Mesendoderm (in vitro differentiated cells): ENCODE data around the gene BLOC1S5.

Experiments
- DNase-seq: peaks from one replicate; pipeline ENCODE4 v3.0.0; 2013
- H2AK5ac ChIP-seq: 2 replicates; pipeline ENCODE4 v1.6.1; 2013; ENCODE audit warnings: low read length, inconsistent platforms
- H2BK120ac ChIP-seq: 2 replicates; pipeline ENCODE4 v1.6.1; 2013; ENCODE audit warnings: low read depth, mild to moderate bottlenecking, low read length, moderate library complexity, mixed read lengths
- H2BK15ac ChIP-seq: replicated peaks from 2 replicates; pipeline ENCODE4 v1.6.1; 2013; ENCODE audit warnings: low read depth, mild to moderate bottlenecking, moderate library complexity
- H2BK5ac ChIP-seq: 2 replicates; pipeline ENCODE4 v1.6.1; 2013; ENCODE audit warnings: low read length, inconsistent platforms
- H3K18ac ChIP-seq: 2 replicates; pipeline ENCODE4 v1.6.1; 2013; ENCODE audit warnings: mild to moderate bottlenecking, low read length, mixed read lengths
- H3K23ac ChIP-seq: one replicate; pipeline ENCODE4 v1.6.1; 2013; ENCODE audit warnings: low read length
- H3K27ac ChIP-seq: 2 replicates; pipeline ENCODE4 v1.5.1; 2013; ENCODE audit warnings: low read depth, mild to moderate bottlenecking, inconsistent platforms, low read length, moderate library complexity
- H3K27me3 ChIP-seq: 2 replicates; pipeline ENCODE4 v1.6.1; 2013; ENCODE audit warnings: low read length, control low read depth, mild to moderate bottlenecking, inconsistent platforms; ENCODE audit not compliant: insufficient read depth, poor library complexity
- H3K36me3 ChIP-seq: 2 replicates; pipeline ENCODE4 v1.6.1; 2013; ENCODE audit warnings: low read length, inconsistent platforms; ENCODE audit not compliant: control insufficient read depth, insufficient read depth
- H3K4ac ChIP-seq: one replicate; pipeline ENCODE4 v1.6.1; 2013; ENCODE audit warnings: low read depth, mild to moderate bottlenecking, low read length, moderate library complexity
- H3K4me1 ChIP-seq: 2 replicates; pipeline ENCODE4 v1.6.1; 2013; ENCODE audit warnings: low read depth, low read length, inconsistent platforms; ENCODE audit not compliant: control insufficient read depth
- H3K4me2 ChIP-seq: 2 replicates; pipeline ENCODE4 v1.6.1; 2013; ENCODE audit warnings: low read length
- H3K4me3 ChIP-seq: 2 replicates; pipeline ENCODE4 v1.5.1; 2013; ENCODE audit warnings: mild to moderate bottlenecking, low read length
- H3K56ac ChIP-seq: one replicate; pipeline ENCODE4 v1.6.1; 2013; ENCODE audit warnings: low read length
- H3K79me1 ChIP-seq: 2 replicates; pipeline ENCODE4 v1.6.1; 2013; ENCODE audit warnings: low read length, inconsistent platforms
- H3K79me2 ChIP-seq: 2 replicates; pipeline ENCODE4 v1.6.1; 2013; ENCODE audit warnings: mild to moderate bottlenecking, low read length; ENCODE audit not compliant: control insufficient read depth, insufficient read depth
- H3K9ac ChIP-seq: 2 replicates; pipeline ENCODE4 v1.6.1; 2013; ENCODE audit warnings: low read length, inconsistent platforms
- H4K5ac ChIP-seq: one replicate; pipeline ENCODE4 v1.6.1; 2013; ENCODE audit warnings: low read length
- H4K8ac ChIP-seq: one replicate; pipeline ENCODE4 v1.6.1; 2013; ENCODE audit warnings: low read depth, mild to moderate bottlenecking, control low read depth, low read length, moderate library complexity
- WGBS: extraction: QIAGEN DNeasy Blood & Tissue Kit; methylation state at CpG from one replicate; pipeline ENCODE4 v1.1.7; 2013; ENCODE audit warnings: low lambda C conversion rate, missing lambda C conversion rate; ENCODE audit not compliant: insufficient coverage; ENCODE audit errors: extremely low coverage; 5-methylcytosine and 5-hydroxymethylcytosine counted together

The BLOC1S5 gene

DNA sequence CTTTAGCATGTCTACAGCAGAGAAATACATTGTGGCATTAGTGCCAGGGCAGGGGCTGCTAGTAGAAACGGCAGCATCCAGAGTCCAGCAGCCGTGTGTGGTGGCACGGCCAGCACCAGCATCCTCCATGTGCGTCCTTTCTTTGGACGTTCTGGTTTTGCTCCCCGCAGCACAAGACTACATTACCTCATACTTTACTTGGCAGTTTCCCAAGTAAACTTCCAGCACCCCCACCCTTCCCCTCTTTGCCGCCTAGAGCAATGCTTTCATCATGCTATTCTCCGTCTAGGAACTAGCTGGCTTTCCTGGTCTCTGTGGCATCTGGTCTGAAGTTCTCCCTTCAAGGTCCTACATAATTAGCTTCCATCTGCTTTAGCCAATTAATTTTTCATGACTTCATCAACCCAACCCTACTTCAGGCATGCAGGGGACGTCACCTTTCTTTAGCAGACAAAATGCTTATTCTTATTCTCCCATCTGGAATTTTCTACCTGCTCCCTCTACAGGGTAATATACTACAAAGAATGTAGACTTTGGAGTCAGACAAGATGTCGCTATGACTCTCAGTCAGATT, 67.6 kb downstream of the BLOC1S5 start:
- WGBS: no CpG with 5 or more reads among the region's 10 CpGs
- no peak overlapping the region for H3K56ac ChIP-seq
- H3K36me3 ChIP-seq: no peaks in the 10 kb centered on the region
- no peak overlapping the region for H2BK15ac ChIP-seq
- no peak for DNase-seq
- H3K4me3 ChIP-seq: no peak overlapping the region
- no peaks in the 10 kb centered on the region for H3K79me1 ChIP-seq
- H4K5ac ChIP-seq: no peak overlapping the region
- H3K4me1 ChIP-seq: no peaks in the 10 kb centered on the region
- no peak overlapping the region for H3K4ac ChIP-seq
- H3K27ac ChIP-seq: no peak overlapping the region
- no peak overlapping the region for H3K9ac ChIP-seq
- H3K18ac ChIP-seq: no peak overlapping the region
- H3K23ac ChIP-seq: no peak overlapping the region
- no peak overlapping the region for H2BK120ac ChIP-seq
- no peaks in the 10 kb centered on the region for H3K79me2 ChIP-seq
- H4K8ac ChIP-seq: no peak overlapping the region
- no peak overlapping the region for H2BK5ac ChIP-seq
- no peaks in the 10 kb centered on the region for H3K27me3 ChIP-seq
- no peak overlapping the region for H2AK5ac ChIP-seq
- no peak overlapping the region for H3K4me2 ChIP-seq

DNA sequence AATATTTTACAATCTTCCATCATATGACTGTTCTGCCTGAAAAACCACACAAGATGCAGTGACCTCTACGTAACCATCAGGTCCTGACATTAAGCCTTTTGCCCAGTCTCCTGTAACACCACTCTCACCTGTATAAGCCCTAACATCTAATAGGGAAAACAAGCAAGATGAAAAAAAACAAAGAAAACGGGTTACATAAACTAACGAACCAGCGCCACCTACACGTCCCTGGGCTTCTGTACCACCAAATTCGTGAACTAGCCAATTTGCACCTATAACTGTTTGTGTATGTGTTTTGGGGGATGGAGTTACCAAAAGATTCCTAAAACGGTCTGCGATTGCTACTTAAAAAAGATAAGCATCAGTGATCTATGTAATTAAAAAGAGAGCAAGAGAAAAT, 70.2 kb downstream of the BLOC1S5 start:
- Histone ChIP-seq H3K4me2 (no peak overlapping the region), H4K5ac (no peak overlapping the region), H3K9ac (no peak overlapping the region), H3K4ac (no peak overlapping the region), H2AK5ac (no peak overlapping the region), H2BK120ac (no peak overlapping the region), H2BK15ac (no peak overlapping the region), H2BK5ac (no peak overlapping the region), H4K8ac (no peak overlapping the region), H3K36me3 (no peaks in the 10 kb centered on the region), H3K18ac (no peak overlapping the region), H3K4me3 (no peak overlapping the region), H3K79me1 (no peaks in the 10 kb centered on the region), H3K4me1 (no peaks in the 10 kb centered on the region), H3K23ac (no peak overlapping the region), H3K79me2 (no peaks in the 10 kb centered on the region), H3K56ac (no peak overlapping the region), H3K27me3 (no peaks in the 10 kb centered on the region), H3K27ac (no peak overlapping the region)
- no peak for DNase-seq
- WGBS: no CpG with 5 or more reads among the region's 8 CpGs

DNA sequence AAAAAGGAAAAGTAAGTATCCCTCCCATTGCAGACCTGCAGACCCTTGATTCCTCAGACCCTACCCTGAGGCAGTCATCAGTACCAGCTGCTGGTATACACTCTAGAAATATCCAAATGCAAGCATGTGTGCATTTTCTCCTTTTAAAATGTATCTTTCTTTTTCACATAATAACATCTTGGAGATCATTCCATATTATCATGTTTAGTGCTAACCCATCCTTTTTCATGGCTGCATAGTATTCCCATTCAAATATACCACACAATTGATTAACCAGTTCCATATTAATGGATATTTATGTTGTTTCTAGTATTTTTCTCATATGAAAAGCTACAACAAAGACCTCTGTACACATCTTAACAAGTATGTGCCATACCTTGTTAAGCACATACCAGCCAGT, 70.8 kb downstream of the BLOC1S5 start:
- no peak overlapping the region for H3K23ac ChIP-seq
- no peak overlapping the region for H3K4me2 ChIP-seq
- H3K9ac ChIP-seq: no peak overlapping the region
- H4K8ac ChIP-seq: no peak overlapping the region
- no peaks in the 10 kb centered on the region for H3K36me3 ChIP-seq
- no peak overlapping the region for H3K56ac ChIP-seq
- no peak overlapping the region for H3K4ac ChIP-seq
- no peak overlapping the region for H4K5ac ChIP-seq
- no peak overlapping the region for H3K27ac ChIP-seq
- no peaks in the 10 kb centered on the region for H3K79me2 ChIP-seq
- no peak overlapping the region for H2BK15ac ChIP-seq
- H3K4me1 ChIP-seq: no peaks in the 10 kb centered on the region
- no peak overlapping the region for H3K4me3 ChIP-seq
- H3K79me1 ChIP-seq: no peaks in the 10 kb centered on the region
- H2BK120ac ChIP-seq: no peak overlapping the region
- no peak overlapping the region for H3K18ac ChIP-seq
- H3K27me3 ChIP-seq: no peaks in the 10 kb centered on the region
- no peak for DNase-seq
- H2AK5ac ChIP-seq: no peak overlapping the region
- H2BK5ac ChIP-seq: no peak overlapping the region

DNA sequence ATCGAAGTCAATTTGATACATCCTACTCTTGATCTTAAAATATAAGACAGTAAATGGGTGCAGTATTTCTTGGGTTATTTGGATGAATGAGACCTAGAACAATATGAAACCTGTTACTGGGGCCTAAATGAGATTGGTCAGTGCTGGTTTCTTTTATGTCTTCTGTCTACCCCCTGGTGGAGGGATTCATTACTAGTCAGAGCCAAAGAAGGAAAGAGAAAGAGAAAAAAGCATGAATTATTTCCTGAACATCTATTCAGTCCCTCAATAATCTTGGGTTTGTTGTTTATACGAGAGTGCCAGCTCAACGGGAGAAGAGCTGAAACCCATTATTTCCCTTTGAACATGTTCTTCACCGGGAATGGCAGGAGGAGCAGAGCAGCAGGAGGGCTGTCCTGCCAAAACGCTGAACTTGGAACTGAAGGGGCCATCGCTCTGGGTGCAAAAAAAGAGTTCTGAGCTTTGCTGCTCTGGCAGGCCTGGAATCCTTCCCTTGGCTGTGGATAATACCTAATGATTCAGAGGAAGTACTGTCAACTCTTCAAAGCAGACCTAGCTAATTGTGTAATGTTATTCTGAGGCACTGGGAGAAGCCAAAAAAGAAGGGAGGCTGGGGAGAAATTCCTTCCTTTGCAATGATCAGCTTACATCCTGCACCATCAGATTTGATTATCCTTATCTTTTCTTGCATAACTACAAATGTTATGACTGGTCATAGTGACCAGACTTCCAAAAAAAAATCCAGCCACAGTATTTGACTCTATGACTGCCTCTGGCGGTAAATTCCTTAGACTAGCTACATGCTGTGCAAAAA, 72.0 kb downstream of the BLOC1S5 start:
- no peak overlapping the region for H3K4me2 ChIP-seq
- no peaks in the 10 kb centered on the region for H3K79me1 ChIP-seq
- no peaks in the 10 kb centered on the region for H3K36me3 ChIP-seq
- H2BK5ac ChIP-seq: no peak overlapping the region
- no peak overlapping the region for H2BK15ac ChIP-seq
- H3K56ac ChIP-seq: no peak overlapping the region
- no peaks in the 10 kb centered on the region for H3K4me1 ChIP-seq
- no peak overlapping the region for H4K5ac ChIP-seq
- H3K79me2 ChIP-seq: no peaks in the 10 kb centered on the region
- H3K4me3 ChIP-seq: no peak overlapping the region
- no peak overlapping the region for H3K4ac ChIP-seq
- no peak overlapping the region for H2AK5ac ChIP-seq
- H3K23ac ChIP-seq: no peak overlapping the region
- no peak overlapping the region for H3K18ac ChIP-seq
- H2BK120ac ChIP-seq: no peak overlapping the region
- peak; percentile 50 for DNase-seq
- no peak overlapping the region for H3K27ac ChIP-seq
- no CpG with 5 or more reads among the region's 7 CpGs for WGBS
- H4K8ac ChIP-seq: no peak overlapping the region
- H3K27me3 ChIP-seq: no peaks in the 10 kb centered on the region
- no peak overlapping the region for H3K9ac ChIP-seq

DNA sequence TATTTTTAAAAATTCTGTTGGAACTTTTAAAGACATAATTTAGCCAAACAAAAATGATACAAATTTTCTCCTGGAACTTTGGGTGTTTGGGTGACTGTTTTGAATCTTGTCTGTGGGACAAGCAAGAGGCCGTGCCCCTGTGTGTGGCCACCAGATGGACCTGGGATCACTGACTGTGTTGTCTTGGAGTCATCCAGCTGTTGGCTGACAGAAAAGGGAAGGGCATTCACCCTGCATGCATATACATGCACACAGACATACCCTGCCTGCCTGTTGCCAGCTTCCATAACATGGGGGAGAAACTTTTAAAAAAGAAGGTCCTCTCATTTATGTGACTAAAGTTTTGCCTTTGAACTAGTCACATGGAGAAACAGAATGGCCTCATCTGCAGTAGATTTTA, 72.7 kb downstream of the BLOC1S5 start:
- Histone ChIP-seq H3K36me3 (no peaks in the 10 kb centered on the region), H3K27me3 (no peaks in the 10 kb centered on the region), H2BK5ac (no peak overlapping the region), H3K4me2 (no peak overlapping the region), H2BK15ac (no peak overlapping the region), H3K56ac (no peak overlapping the region), H2AK5ac (no peak overlapping the region), H3K4ac (no peak overlapping the region), H3K18ac (no peak overlapping the region), H3K27ac (no peak overlapping the region), H3K4me1 (no peaks in the 10 kb centered on the region), H2BK120ac (no peak overlapping the region), H4K5ac (no peak overlapping the region), H3K79me2 (no peaks in the 10 kb centered on the region), H3K9ac (no peak overlapping the region), H3K4me3 (no peak overlapping the region), H3K79me1 (no peaks in the 10 kb centered on the region), H3K23ac (no peak overlapping the region), H4K8ac (no peak overlapping the region)
- no CpG with 5 or more reads among the region's 1 CpG for WGBS
- DNase-seq: no peak

DNA sequence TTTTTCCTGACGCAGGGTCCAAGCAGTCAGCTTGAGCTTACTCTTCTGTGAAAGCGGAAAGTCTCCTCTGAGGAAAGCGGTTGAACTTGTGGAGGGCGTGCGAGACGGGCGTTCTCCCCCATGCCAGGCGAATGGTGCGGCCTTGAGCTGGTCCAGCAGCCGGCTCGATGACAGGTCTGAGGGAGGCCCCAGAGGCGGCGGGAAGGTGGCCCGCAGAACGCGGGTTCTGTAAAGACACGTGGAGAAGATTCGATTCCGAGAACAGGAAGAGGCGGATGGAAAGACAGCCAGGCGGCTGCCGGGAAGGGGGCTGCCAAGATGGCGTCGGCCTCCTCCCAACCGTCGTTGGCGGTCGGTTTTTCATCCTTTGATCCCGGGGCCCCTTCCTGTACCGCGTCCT, 78.0 kb downstream of the BLOC1S5 start:
- no peak for DNase-seq
- Histone ChIP-seq H3K18ac (no peak overlapping the region), H4K5ac (no peak overlapping the region), H2BK15ac (no peak overlapping the region), H3K79me2 (no peaks in the 10 kb centered on the region), H3K4me2 (no peak overlapping the region), H2BK5ac (no peak overlapping the region), H2AK5ac (no peak overlapping the region), H3K4ac (no peak overlapping the region), H3K56ac (no peak overlapping the region), H3K9ac (no peak overlapping the region), H4K8ac (no peak overlapping the region), H2BK120ac (no peak overlapping the region), H3K36me3 (no peaks in the 10 kb centered on the region), H3K4me1 (no peaks in the 10 kb centered on the region), H3K27me3 (no peaks in the 10 kb centered on the region), H3K27ac (no peak overlapping the region), H3K4me3 (no peak overlapping the region), H3K23ac (no peak overlapping the region), H3K79me1 (no peaks in the 10 kb centered on the region)
- no CpG with 5 or more reads among the region's 31 CpGs for WGBS
